ENCODE results near the gene SYCP2.
"Not testable (repeated sequence)": the region's sequence is repeated elsewhere in the genome, so short reads cannot be mapped to it uniquely, and the experiment has no call there.

Gene SYCP2

DNA sequence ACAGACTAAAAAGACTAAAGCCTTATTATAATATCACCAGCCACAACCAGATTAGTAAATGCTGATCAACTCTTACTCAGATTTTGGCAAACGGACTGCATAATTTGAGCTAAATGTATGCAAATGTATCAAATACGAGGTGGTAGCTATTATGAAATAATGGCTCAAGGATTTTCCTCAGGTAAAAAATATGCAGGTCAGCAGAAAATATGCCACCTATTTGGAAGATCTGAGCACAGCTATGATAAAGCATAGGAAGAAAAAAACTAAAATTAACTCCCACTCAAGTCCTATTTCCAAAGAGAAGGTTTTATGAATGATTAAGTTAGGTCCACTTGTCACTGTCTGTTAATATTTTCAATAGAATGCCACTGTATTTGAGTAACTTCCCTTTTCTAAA, 22.4 kb downstream of the SYCP2 start:
- DNase-seq (ENCODE audit: low read depth, low spot score) = no peak

DNA sequence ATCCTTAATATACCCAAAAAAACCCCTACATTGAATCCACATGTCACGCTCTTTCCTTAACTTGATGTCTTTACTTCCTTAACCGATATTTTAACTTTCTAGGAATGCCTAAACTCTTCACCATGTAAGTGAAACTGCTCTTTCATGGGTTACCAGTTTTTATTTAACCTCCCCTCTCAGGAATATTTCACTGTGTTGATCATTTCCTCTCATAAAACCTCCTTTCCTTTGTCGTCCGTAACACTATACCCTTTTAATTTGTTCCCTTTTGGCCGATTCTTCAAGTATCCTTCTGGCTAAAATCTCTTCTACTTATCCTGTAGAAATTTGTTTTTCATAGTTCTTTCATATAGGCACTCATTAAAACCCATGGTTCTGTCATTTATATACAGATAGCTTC, 24.6 kb downstream of the SYCP2 start:
- DNase-seq (ENCODE audit: low read depth, low spot score) = no peak

GRCh38 chr20:59903621-59904020, 29.8 kb downstream of the SYCP2 start:
- no peak for DNase-seq (ENCODE audit: low read depth, low spot score)

DNA sequence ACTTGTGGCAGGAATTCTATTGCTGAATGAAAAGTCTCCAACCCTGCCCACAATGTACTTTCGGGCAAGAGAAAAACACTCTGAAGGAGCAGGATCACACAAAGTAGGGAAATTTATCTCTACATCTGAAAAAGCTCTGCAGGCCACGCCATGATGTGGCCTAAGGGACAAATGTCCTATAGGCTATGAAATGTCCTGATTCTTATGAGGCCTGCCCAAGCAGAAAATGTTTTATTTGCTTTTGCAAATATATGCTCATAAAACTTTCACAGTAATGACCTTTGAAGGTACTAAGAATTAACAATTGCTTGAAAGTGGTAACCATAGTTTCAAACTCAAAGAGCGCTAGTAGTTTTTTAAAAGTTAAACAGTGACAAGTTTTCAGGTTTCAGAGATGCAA, 31.0 kb downstream of the SYCP2 start:
- DNase-seq (ENCODE audit: low read depth, low spot score) = no peak

DNA sequence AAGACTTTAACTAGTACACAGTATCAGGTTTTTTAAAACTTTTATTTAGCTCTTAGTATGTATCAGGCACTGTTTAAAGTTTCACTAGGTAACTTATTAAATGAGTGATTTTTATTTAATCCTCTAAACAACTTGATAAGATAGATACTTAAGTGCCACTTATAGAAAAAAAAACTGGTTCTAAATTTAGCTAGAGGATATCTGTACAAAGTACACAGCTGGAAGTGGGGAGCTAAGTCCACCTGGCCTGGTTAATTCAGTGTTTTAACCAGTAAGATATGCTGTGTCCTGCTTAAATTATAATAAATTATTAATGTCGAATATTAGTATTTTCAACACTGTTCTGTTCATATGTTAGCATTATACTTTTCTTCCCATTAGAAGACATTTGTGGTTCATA, 37.5 kb downstream of the SYCP2 start:
- DNase-seq (ENCODE audit: low read depth, low spot score) = no peak

DNA sequence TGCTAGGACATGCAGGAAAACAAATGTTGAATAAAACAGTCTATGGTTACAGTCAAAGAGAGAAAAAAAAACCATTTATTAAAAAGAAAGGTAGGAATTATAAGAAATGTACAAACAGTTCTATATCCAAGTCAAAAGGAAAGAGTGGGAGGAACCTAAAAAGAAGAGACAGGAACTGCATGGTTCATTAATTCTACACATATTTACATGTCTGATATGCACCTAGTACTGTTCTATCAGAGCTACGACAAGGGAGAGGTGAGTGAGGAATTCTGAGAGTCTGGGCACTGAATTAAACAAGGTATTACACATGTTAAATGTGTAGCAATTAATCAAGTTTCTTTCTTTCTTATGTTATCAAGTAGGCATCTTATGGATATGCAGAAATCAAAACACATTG, 41.9 kb downstream of the SYCP2 start:
- DNase-seq (ENCODE audit: low read depth, low spot score) = no peak

DNA sequence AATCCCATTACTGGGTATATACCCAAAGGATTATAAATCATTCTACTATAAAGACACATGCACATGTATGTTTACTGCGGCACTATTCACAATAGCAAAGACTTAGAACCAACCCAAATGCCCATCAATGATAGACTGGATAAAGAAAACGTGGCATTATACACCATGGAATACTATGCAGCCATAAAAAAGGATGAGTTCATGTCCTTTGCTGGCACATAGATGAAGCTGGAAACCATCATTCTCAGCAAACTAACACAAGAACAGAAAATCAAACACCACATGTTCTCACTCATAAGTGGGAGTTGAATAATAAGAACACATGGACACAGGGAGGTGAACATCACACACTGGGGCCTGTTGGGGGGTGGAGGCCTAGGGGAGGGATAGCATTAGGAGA, 43.4 kb downstream of the SYCP2 start:
- not testable (repeated sequence) for DNase-seq (ENCODE audit: low read depth, low spot score)

DNA sequence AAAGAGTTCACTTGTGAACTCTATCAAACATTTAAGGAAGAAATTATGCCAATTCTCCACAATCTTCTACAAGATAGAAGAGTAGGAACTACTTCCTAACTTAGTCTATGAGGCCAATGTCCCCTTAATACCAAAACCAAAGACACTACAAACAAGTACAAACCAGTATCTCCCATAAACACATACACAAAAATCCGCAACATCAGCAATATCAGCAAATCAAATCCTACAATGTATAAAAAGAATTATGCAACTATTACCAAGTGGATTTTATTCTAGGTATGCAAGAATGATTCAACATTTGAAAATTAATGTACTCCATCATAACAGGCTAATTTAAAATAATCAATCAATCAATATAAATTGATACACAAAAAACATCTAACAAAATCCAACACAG, 45.4 kb downstream of the SYCP2 start:
- no peak for DNase-seq (ENCODE audit: low read depth, low spot score)

- no peak for DNase-seq (ENCODE audit: low read depth, low spot score)
Observed at GRCh38 chr20:59884494-59884893, 48.9 kb downstream of the SYCP2 start.

DNA sequence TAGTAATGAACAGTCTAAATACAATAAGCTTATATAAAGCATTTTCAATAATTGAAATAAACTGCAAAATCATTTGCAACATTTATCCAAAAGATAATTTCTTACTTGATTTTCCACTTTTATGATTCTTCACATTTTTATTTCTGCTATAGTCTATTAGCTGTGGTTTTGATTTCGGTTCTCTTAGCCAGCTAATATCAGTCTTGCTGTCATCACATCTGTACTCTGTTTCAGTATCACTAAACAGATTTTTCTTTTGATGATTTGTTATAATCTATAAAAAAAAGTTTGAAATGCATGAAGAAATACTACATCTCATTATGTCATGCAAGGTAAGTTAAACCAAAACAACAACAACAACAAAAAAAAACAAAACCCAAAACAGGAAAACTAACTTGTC, 53.2 kb downstream of the SYCP2 start:
- no peak for DNase-seq (ENCODE audit: low read depth, low spot score)

DNA sequence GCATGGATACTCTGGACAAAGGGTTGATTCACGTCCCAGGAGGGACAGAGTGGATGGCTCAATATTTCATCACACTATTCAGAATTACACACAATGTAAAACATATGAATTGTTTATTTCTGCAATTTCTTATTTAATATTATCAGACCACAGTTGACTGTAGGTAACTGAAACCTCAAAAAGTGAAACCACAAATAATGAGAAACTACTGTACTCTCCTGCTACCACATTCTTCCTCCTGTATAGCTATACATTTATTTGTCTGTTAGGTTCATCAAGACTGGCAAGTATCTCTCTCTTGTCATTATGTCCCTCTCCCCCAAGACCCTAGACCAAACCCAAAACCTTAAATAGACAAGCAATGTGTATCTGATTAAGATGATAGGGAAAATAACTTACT, 60.0 kb downstream of the SYCP2 start:
- DNase-seq (ENCODE audit: low read depth, low spot score) = no peak

- DNase-seq (ENCODE audit: low read depth, low spot score) = no peak
Observed at GRCh38 chr20:59871096-59871495, 62.3 kb downstream of the SYCP2 start.

DNA sequence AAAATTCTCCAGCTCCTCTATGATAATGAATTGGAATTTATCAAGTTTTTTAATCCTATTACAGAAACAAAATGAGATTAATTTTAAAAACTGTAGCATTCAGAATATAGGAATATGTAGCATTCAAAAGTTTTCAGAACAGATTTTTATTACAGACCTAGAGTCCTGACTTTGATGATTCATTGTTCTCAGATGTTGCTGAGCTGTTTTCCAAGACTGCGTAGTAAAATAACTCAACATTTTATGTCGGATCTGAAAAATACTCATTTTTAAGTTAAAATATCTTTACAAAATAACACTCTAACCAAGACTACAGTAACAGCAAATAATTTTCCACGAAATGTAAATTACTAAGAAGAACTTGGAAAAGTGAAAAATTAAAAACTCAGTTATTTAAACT, 67.1 kb downstream of the SYCP2 start:
- DNase-seq (ENCODE audit: low read depth, low spot score) = no peak

DNA sequence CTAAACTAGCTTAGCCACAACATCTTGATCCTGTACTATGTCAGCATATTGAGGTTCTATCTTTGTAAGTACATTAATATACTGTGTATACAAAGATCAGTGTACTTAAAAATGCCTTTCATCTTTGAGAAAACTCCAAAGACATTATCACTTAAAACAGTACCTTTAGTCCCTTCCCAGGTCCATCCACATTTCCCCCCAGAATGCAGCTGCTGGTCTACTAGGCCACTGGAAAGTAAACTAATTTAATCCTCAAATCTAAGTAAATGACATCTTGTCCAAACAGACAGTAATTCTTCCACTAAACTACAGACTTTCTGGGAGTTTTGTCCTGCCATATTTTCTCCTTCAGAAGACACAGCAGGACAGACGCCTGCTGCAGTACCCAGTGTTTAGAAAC, 68.7 kb downstream of the SYCP2 start:
- DNase-seq (ENCODE audit: low read depth, low spot score) = no peak

DNA sequence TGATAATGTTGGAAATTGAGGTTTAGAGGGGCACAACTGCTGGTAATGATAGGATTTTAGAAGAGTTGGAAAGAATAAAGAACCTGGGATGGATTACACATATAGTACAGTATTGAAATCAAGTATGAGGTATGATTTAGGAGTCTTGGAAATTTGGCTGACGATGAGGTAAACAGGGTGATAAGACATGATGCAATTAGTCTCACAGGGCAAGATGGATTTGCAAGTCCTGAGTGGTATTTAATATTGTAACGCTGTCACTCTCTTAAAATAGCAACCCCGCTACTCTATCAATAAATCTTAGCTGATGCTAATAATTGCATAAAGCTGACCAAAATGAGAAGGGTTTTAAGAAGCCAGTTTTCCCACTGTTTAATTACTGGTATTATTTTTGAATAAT, 70.4 kb downstream of the SYCP2 start:
- DNase-seq (ENCODE audit: low read depth, low spot score) = no peak

DNA sequence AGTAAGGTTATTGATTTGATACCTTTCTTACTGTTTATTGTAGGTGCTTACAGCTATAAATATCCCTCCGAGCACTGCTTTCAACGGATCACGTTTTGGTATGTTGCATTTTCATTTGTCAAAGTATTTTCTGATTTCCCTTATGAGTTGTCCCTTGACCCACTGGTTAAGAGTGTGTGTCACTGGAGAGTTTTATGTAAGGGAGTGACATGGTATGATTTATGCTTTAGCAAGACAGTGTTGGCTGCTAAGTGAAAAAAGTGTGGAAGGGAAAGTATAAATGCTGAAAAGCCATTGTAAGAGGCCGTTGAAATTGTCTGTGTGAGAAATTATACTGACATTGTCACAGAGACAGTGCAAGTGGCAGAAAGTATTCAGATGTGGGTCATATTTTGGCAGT, 72.0 kb downstream of the SYCP2 start:
- no peak for DNase-seq (ENCODE audit: low read depth, low spot score)

- DNase-seq (ENCODE audit: low read depth, low spot score) = no peak
Observed at GRCh38 chr20:59858425-59858824, 75.0 kb downstream of the SYCP2 start.

GRCh38 chr20:59857966-59858365, 75.5 kb downstream of the SYCP2 start:
- no peak for DNase-seq (ENCODE audit: low read depth, low spot score)

GRCh38 chr20:59856941-59857340, 76.5 kb downstream of the SYCP2 start:
- not testable (repeated sequence) for DNase-seq (ENCODE audit: low read depth, low spot score)

DNA sequence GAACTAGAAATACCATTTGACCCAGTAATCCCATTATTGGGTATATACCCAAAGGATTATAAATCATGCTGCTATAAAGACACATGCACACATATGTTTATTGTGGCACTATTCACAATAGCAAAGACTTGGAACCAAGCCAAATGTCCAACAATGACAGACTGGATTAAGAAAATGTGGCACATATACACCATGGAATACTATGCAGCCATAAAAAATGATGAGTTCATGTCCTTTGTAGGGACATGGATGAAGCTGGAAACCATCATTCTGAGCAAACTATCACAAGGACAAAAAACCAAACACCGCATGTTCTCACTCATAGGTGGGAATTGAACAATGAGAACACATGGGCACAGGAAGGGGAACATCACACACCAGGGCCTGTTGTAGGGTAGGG, 76.9 kb downstream of the SYCP2 start:
- not testable (repeated sequence) for DNase-seq (ENCODE audit: low read depth, low spot score)

DNA sequence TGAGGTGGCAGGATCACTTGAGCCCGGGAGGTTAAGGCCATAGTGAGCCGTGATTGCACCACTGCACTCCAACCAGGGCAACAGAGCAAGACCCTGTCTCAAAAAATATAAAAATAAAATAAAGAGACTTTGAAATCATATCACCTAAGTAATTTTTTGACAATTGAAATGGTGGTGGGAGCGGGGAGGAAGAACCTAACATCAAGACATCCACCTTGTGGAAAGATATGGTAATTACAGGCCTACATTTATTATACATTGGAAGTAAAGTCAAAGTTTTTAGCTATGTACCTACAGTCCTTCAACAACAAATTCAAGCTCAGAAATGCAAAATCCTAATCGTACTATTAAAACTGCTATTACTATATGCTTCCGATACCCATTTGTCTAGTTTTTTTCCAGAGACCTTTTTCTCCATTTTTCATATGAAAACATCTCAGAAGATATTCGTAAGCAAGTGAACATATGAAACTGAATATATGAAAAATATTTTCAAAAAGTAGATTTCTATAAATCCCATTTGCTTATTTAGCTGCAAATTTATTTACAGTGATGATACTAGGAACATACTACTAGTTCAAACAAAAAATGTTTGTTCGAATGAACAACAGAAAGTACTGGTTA, 83.3 kb downstream of the SYCP2 start:
- no peak for DNase-seq (ENCODE audit: low read depth, low spot score)

GRCh38 chr20:59848182-59848581, 85.3 kb downstream of the SYCP2 start:
- DNase-seq (ENCODE audit: low read depth, low spot score) = no peak

DNA sequence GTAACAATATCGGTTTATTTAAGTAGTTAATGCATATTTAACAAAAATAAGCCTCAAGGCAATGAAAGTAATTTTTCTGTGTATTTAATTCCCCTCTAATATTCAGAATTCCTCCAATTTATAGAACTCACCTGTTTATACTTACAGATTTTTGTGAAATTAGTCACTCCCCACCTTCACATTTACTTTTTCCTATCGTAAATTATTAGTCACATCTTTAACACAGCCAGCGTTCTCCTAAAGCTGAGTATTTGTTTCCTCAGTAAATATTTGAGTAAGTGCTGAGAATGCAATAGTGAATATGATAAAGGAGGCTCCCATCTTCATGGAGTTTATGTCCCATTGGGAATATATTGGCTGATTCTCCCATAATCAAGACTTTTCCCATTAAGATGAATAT, 88.0 kb downstream of the SYCP2 start:
- no peak for DNase-seq (ENCODE audit: low read depth, low spot score)

DNA sequence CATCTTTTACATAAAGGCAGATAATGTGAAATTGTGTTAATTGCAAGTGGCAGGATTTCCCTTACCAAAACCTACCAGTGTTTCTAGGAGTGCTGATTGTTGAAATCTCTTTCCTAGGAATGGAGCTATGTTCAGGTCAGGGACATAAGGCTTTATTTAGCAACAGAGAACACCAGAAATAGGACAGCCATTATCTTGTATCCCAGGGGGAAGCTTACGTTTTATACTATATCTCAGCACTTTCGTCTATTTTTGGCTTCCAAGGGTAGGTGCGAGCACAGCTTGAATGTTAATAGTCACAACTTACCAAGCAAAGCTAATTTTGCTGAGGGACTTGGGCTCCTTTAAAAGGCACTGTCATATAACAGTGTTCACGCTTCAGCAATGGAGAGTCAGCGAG, 94.0 kb downstream of the SYCP2 start:
- no peak for DNase-seq (ENCODE audit: low read depth, low spot score)
